ENCODE data around the gene TRIM54.

GRCh38 chr2:27350106-27350693 lies 68.0 kb downstream of the TRIM54 start:
- TF ChIP-seq CTCF (IDR thresholded peaks at IDR 0.05) (no peak), POLR2A (IDR thresholded peaks at IDR 0.05) (no peak), EP300 (IDR thresholded peaks at IDR 0.05) (no peak)

Measured in ovary (tissue), 3 donors.